Immature natural killer cell (primary cell): ENCODE results near the gene PTCHD4. TPM values are rescaled to one million over a fixed set of nuclear protein-coding genes. Genes with fewer than 3 reads are reported as not detected.
"Not testable (repeated sequence)": the region's sequence is repeated elsewhere in the genome, so short reads cannot be mapped to it uniquely, and the experiment has no call there.

Experiments used
- DNase-seq, 3 donors: peaks; one replicate each; pipeline ENCODE4 v3.0.0; 2022; ENCODE audit warnings: mixed read lengths in 1 of 3
- H3K27ac Mint-ChIP-seq, 6 donors: one replicate each; pipeline ENCODE4 v1.8.0; 2020; ENCODE audit warnings: mixed read lengths in 6 of 6, mild to moderate bottlenecking in 5 of 6, inconsistent platforms in 4 of 6, moderate library complexity in 3 of 6
- H3K27me3 Mint-ChIP-seq, 3 donors: one replicate each; pipeline ENCODE4 v1.8.0; 2020 to 2021; ENCODE audit warnings: low read depth in 3 of 3, mild to moderate bottlenecking in 3 of 3, mixed read lengths in 3 of 3, moderate library complexity in 3 of 3, inconsistent platforms in 1 of 3
- H3K36me3 Mint-ChIP-seq, 3 donors: one replicate each; pipeline ENCODE4 v1.8.0; 2020; ENCODE audit warnings: mixed read lengths in 3 of 3, inconsistent platforms in 2 of 3, mild to moderate bottlenecking in 2 of 3
- H3K4me1 Mint-ChIP-seq, 2 donors: one replicate each; pipeline ENCODE4 v1.8.0; 2020; ENCODE audit warnings: inconsistent platforms in 2 of 2, mild to moderate bottlenecking in 2 of 2, mixed read lengths in 2 of 2, moderate library complexity in 1 of 2
- H3K4me3 Mint-ChIP-seq, 5 donors: one replicate each; pipeline ENCODE4 v1.8.0; 2020; ENCODE audit warnings: mild to moderate bottlenecking in 5 of 5, mixed read lengths in 5 of 5, inconsistent platforms in 3 of 5, moderate library complexity in 3 of 5
- H3K9me3 Mint-ChIP-seq, 6 donors: one replicate each; pipeline ENCODE4 v1.8.0; 2020; ENCODE audit warnings: mild to moderate bottlenecking in 6 of 6, mixed read lengths in 6 of 6, inconsistent platforms in 4 of 6, moderate library complexity in 3 of 6
- polyA plus RNA-seq, 3 donors: library from polyadenylated mRNA; unstranded; fragments of 300-500 nt; fragmentation: Illumina TruSeq; gene quantifications; one replicate each; pipeline ENCODE4 v1.2.3, GENCODE V29; 2021

Gene PTCHD4
- polyA plus RNA-seq, result not detected

DNA sequence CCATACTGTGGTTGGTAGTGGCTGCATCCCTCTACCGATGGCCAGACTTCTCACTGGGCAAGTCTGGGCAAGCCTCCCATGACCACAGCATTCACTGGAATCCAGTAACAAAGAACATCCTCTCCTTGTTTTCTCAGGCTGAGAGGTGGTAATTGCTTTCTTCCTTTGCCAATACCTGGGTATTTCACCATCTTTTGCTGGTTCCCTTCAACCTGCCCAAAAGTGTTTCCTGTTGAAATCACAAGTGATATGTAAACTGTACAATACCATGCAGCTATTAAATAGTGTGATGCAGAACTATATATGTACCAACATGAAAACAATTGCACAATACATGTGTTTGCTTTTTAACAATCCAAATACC is at the start of gene PTCHD4:
Gene PTCHD4, minus strand, starts transcription at position 55 of the 364 bp plus-strand sequence. CDS start 42,240 bp downstream, outside the sequence.
- Mint-ChIP-seq H3K27me3 (peaks cover 0 to 3% (median 2%) of the 10 kb centered on the region in 3 donors), H3K27ac (no peak within 1 kb of the TSS), H3K36me3 (no peaks in the 10 kb centered on the region), H3K4me1 (no peaks in the 10 kb centered on the region), H3K4me3 (no peak within 1 kb of the TSS), H3K9me3 (peaks cover 0 to 2% (median 0%) of the 10 kb centered on the region in 6 donors)
- no peak for DNase-seq

DNA sequence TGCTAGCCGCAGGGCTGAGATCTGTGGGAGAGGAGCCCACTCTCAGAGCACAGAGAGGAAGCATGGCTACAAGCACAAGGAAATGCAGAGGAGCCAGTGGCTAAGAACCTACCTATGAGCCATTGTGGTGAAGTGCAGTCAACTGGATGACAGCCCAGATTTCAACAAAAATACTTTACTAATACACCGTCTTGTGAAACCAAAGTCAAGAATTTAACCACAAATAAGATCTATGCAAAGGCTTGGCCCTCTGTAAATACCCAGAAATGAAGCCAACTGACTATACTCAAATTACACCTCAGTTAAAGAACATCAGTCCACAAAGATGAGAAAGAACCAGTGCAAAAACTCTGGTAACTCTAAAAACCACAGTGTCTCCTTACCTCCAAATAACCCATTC is 40.1 kb upstream of the PTCHD4 start:
- no peak overlapping the region for H3K27ac Mint-ChIP-seq
- DNase-seq, result no peak
- peaks cover 0 to 1% (median 0%) of the 10 kb centered on the region in 3 donors for H3K27me3 Mint-ChIP-seq
- H3K4me3 Mint-ChIP-seq, result no peak overlapping the region
- no peaks in the 10 kb centered on the region for H3K4me1 Mint-ChIP-seq
- peaks cover 0 to 7% (median 6%) of the 10 kb centered on the region in 3 donors for H3K36me3 Mint-ChIP-seq
- H3K9me3 Mint-ChIP-seq, result peaks cover 25 to 62% (median 34%) of the 10 kb centered on the region in 6 donors

DNA sequence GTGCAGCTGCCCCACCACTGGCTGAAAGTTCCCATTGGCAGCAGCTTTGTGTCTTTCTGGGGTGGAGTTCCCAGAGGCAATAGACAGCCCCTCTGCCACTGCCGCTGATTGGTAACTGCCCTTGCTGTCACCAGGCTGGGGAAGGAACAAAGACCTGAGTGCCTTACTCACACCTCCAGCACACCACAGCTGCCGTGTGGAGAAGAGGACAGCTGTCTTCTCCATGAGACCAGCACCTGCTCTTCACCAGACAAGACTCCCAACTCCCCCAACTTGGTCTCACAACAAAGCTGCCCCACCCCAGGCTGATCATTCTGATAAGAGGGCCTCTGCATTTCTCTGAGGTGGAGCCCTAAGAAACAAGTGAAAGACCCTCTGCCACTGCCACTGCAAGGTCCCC is 39.7 kb upstream of the PTCHD4 start:
- no peaks in the 10 kb centered on the region for H3K4me1 Mint-ChIP-seq
- DNase-seq, result no peak
- no peak overlapping the region for H3K27ac Mint-ChIP-seq
- peaks cover 25 to 62% (median 33%) of the 10 kb centered on the region in 6 donors for H3K9me3 Mint-ChIP-seq
- peaks cover 0 to 1% (median 0%) of the 10 kb centered on the region in 3 donors for H3K27me3 Mint-ChIP-seq
- no peak overlapping the region for H3K4me3 Mint-ChIP-seq
- peaks cover 0 to 7% (median 6%) of the 10 kb centered on the region in 3 donors for H3K36me3 Mint-ChIP-seq

DNA sequence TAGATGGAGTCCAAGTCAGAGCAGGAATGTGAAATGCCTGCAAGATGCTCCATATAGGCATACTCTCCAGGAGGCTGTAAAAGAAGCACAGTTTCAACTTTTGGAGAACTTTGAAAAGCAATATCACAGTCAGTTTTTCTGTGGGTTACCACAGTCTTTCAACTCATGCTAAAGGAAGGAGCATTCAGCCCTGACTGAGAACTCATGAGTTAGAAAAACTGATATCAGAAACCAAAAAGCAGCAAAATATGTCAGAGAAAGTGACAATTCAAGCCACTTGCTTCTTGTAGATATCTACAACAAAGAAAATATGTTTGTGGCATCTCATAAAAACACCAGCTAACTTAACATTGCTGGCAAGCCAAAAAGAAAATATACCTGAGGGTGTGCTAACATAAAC is 36.1 kb upstream of the PTCHD4 start:
- Mint-ChIP-seq H3K9me3 (peaks cover 17 to 40% (median 23%) of the 10 kb centered on the region in 6 donors), H3K4me1 (no peaks in the 10 kb centered on the region), H3K27me3 (peaks cover 0 to 1% (median 0%) of the 10 kb centered on the region in 3 donors), H3K36me3 (peaks cover 0 to 7% (median 6%) of the 10 kb centered on the region in 3 donors), H3K4me3 (no peak overlapping the region), H3K27ac (no peak overlapping the region)
- DNase-seq, result no peak

DNA sequence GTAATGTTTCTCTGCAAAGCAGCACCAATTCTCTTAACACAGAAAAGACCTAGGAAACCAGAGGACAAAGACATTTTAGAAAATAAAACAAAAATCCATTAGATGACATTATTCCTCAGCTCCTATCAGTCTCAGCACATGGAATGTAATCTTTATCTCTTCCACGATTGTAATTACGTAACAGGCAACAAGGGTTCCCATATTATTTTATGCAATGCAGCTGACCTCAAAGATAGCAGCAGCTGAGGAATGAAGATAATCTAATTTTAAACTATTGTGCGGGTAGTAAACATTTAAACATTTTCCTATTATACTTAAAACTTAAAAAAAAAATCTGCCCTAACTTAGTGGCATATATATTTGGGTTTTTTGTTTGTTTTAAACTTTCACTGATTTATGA is 33.0 kb upstream of the PTCHD4 start:
- Mint-ChIP-seq H3K36me3 (peaks cover 0 to 3% (median 2%) of the 10 kb centered on the region in 3 donors), H3K4me1 (no peaks in the 10 kb centered on the region), H3K9me3 (peaks cover under 1 to 16% (median 8%) of the 10 kb centered on the region in 6 donors), H3K27me3 (peaks cover 0 to 1% (median 1%) of the 10 kb centered on the region in 3 donors), H3K27ac (no peak overlapping the region), H3K4me3 (no peak overlapping the region)
- no peak for DNase-seq

DNA sequence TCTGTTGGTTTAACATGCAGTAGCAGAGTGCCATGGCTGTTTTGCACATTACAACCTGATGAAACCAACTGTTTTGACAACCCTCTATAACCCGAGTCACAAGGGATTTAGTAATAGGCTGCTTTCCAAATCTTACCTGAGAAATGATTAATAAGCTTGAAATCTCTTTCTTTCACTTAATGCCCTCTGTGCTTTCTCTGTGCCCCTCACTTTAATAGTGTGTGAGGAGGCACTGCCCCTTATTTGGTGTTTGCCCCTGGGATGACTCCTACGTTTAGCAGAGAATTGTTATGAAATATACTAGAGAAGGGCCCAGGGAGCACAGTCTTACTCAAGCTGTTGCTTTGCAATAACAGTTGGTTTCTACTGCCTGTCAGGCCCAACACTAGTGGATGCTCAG is 31.0 kb upstream of the PTCHD4 start:
- no peak overlapping the region for H3K4me3 Mint-ChIP-seq

DNA sequence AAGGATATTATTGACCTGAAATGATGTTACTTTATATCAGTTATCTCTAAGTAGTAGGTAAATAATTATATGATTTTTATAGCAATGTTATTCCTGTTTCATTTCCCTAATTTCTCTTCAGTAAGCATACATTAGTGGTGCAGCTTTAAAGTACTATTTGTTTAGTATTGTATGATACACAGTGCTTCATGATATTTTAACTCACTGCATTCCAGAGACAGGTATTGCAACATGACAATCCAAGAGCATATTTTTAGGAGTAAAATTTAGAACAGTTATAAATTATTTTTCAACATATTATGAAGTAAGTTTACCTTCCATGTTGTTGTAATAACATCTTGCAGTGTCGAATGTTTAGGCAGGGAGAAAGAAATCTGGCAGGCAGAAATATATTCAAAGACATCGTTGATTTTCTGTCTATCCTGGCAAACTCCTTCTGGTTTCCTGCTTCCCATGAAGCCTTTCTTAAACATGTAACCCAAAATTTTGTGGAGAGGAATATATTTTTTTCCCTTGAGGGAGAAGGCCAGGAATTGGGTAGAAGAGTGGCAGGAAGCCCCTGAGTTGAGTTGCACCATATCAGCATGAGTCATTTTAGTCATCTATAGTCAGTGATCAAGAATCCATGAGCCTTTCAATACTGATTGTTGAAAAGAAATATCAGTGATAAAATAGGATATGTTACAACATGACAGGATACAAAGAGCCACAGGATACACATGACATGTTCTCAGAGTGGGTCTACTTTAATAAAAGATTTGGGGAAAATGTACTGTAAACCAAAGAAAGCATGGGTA is 29.0 kb upstream of the PTCHD4 start:
- H3K9me3 Mint-ChIP-seq, result peaks cover 1 to 14% (median 7%) of the 10 kb centered on the region in 6 donors
- H3K4me3 Mint-ChIP-seq, result no peak overlapping the region
- no peak overlapping the region for H3K27ac Mint-ChIP-seq
- no peak for DNase-seq
- no peaks in the 10 kb centered on the region for H3K36me3 Mint-ChIP-seq
- H3K4me1 Mint-ChIP-seq, result no peaks in the 10 kb centered on the region
- H3K27me3 Mint-ChIP-seq, result peaks cover 0 to 1% (median 0%) of the 10 kb centered on the region in 3 donors

More for the DNA sequence above, 31.0 kb upstream of the PTCHD4 start:
- DNase-seq, result no peak
- no peaks in the 10 kb centered on the region for H3K4me1 Mint-ChIP-seq
- H3K9me3 Mint-ChIP-seq, result peaks cover 1 to 14% (median 6%) of the 10 kb centered on the region in 6 donors
- H3K27me3 Mint-ChIP-seq, result peaks cover 0 to 1% (median 0%) of the 10 kb centered on the region in 3 donors
- H3K27ac Mint-ChIP-seq, result no peak overlapping the region
- H3K36me3 Mint-ChIP-seq, result no peaks in the 10 kb centered on the region

DNA sequence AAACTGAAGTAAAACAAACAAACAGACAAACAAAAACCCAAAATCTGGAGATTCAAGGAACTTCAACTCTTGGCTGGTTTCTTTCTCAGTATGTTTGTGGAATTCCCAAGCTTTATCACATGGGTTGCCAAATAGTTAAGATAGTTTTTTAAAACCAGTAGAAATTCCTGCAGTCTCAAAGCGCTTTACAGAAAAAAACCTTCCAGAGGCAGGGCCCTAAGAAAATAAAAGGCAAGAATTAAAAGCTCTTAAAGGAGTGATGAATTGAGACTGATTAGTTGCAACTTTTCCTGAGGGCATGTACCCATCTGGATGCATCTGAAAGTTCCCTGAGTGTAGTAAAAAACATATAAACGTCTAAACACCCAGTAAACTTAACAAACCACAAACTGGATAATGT is 25.9 kb upstream of the PTCHD4 start:
- Mint-ChIP-seq H3K4me3 (no peak overlapping the region), H3K27me3 (peaks cover 0 to 1% (median 0%) of the 10 kb centered on the region in 3 donors), H3K36me3 (no peaks in the 10 kb centered on the region)

DNA sequence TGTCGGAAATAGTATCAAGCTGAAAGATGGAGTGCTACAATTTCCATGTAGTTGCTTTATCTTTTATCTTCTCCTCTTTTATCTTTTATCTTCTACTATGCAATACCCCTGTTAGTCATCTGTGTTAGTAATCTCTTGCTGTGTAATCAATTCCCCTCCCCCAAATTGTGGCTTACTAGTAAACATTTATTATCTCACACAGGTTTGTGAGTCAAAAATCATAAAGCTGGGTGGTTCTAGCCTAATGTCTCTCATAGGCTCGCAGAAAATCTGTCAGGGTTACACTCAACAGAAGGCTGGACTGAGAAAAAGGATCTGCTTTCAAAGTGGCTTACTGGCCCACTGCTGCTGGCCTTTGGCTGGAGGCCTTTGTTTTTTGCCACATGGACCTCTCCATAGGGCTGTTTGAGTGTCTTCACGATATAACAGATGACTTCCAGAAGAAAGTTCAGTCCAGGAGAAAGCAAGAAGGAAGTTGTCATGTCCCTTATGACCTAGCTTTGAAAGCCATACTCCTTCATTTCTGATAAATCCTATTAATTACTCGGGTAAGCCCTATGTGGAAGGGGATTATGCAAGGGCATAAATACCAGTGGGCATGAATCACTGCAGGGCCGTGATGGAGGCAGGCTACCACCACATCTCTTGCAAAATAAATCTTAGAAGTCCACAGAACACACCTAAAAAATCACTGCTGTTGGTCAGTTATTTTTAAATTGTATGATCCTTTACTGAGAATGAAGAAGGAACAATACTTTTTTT is 24.5 kb upstream of the PTCHD4 start:
- Mint-ChIP-seq H3K4me3 (no peak overlapping the region), H3K27ac (no peak overlapping the region), H3K4me1 (no peaks in the 10 kb centered on the region), H3K9me3 (peaks cover 6 to 23% (median 9%) of the 10 kb centered on the region in 6 donors), H3K27me3 (peaks cover 0 to 1% (median 0%) of the 10 kb centered on the region in 3 donors), H3K36me3 (no peaks in the 10 kb centered on the region)
- DNase-seq, result no peak

More for the DNA sequence above, 25.9 kb upstream of the PTCHD4 start:
- H3K4me1 Mint-ChIP-seq, result no peaks in the 10 kb centered on the region
- no peak for DNase-seq
- peaks cover 6 to 23% (median 9%) of the 10 kb centered on the region in 6 donors for H3K9me3 Mint-ChIP-seq
- no peak overlapping the region for H3K27ac Mint-ChIP-seq

DNA sequence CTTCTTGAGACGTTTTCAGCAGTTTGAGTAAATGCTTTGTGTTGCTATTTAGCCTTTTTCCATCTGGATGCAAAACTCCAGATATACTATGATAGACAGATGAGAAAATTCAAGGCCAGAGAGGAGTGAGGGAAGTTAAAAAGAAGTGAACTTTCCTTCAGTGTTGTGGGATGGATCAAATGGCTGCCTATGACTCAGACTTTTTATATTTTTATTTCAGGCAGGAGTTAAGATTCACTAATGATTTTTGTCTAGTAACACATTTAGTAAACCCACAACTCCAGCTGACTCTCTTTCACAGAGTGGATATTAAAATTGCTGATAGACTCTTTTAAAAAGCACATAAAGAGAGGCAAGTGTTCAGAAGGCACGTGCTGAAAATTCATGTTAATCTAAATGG is 23.2 kb upstream of the PTCHD4 start:
- Mint-ChIP-seq H3K27me3 (no peaks in the 10 kb centered on the region), H3K27ac (no peak overlapping the region), H3K9me3 (peaks cover 6 to 23% (median 14%) of the 10 kb centered on the region in 6 donors), H3K4me1 (no peaks in the 10 kb centered on the region), H3K36me3 (no peaks in the 10 kb centered on the region), H3K4me3 (no peak overlapping the region)
- DNase-seq, result no peak

DNA sequence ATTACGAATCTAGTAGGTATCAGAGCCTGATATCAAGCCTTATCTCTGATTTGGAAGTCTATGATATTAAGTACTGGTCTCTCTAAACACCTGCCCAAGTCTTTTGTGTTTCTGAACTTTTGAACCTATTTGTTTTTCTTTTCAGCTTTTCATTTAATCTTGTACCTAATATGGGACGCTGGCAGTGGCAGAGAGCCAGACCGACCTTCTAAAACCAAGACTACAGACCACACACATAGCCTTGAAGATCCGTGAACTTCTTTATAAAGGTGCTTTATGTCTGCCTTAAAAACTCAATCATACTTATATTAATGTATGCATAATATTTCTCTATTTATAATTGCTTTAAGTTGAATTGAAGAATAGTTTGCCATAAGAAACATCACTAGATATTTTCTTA is 12.6 kb upstream of the PTCHD4 start:
- no peak overlapping the region for H3K27ac Mint-ChIP-seq
- H3K27me3 Mint-ChIP-seq, result no peaks in the 10 kb centered on the region
- H3K36me3 Mint-ChIP-seq, result no peaks in the 10 kb centered on the region
- DNase-seq, result no peak
- no peak overlapping the region for H3K4me3 Mint-ChIP-seq
- peaks cover 0 to 8% (median 1%) of the 10 kb centered on the region in 6 donors for H3K9me3 Mint-ChIP-seq
- no peaks in the 10 kb centered on the region for H3K4me1 Mint-ChIP-seq

DNA sequence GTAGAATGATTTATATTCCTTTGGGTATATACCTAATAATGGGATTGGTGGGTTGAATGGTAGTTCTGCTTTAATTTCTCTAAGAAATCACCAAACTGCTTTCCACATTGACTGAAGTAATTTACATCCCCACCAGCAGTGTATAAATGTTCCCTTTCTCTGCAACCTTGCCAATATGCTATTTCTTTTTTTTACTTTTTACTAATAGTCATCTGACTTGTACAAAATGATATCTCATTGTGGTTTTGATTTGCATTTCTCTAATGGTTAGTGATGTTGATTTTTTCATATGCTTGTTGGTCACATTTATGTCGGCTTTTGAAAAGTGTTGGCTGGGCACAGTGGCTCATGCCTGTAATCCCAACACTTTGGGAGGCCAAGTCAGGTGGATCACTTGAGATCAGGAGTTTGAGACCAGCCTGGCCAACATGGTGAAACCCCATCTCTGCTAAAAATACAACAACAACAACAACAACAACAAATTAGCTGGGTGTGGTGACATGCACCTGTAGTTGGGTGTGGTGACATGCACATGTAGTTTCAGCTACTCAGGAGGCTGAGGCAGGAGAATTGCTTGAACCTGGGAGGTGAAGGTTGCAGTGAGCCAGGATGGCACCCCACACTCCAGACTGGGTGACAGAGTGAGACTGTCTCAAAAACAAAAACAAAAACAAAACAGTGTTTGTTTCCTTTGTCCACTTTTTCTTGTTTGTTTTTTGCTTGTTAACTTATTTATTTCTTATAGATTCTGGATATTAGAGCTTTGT is 11.2 kb upstream of the PTCHD4 start:
- H3K36me3 Mint-ChIP-seq, H3K27ac Mint-ChIP-seq, H3K4me1 Mint-ChIP-seq, H3K9me3 Mint-ChIP-seq, H3K4me3 Mint-ChIP-seq, H3K27me3 Mint-ChIP-seq, DNase-seq: not testable (repeated sequence)

DNA sequence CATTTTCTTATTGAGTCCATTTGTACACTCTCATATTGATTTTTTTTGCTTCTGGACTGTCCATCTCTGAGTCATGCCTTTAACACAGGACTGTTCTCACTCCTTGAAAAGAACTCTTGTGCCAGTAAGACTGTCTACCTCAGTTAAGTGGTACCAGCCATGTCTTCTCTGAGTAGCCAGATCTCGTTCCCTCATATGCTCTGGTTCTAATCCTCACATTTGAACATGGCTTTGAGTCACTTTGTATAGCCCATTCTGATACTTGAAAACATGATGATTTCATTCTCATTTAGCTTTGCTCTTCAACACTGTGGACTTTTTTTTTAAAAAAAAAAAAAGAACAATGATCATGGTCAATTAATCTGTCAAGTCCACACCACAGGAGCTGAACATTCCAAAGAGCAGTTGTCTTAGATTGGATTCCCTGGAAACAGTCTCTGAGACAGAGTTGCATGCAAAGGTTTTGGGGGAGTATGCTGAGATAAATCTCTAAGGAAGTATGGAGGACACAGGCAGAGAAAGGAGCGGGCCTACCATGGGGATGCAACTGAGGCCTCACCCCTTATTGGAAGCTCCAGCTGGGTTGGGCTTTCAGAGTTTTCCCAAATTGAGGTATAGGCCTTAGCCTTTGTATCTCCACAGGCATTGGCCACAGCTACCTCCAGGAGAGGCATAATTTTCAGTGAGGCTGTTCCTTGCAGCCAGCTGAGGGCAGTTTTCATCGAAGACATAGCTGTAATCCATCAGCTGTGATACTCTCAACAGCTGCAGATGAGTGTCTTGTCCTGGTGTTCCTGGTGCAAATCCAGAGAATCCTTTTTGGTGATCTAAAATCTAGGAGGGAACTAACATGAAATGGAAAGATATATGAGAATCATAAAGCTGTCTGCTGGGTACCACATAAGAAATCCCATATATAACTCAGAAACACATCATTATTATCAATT is 6.0 kb upstream of the PTCHD4 start:
- Mint-ChIP-seq H3K9me3 (peaks cover 0 to 6% (median 4%) of the 10 kb centered on the region in 6 donors), H3K36me3 (no peaks in the 10 kb centered on the region), H3K27ac (no peak overlapping the region), H3K4me3 (no peak overlapping the region), H3K27me3 (peaks cover 0 to 2% (median 0%) of the 10 kb centered on the region in 3 donors), H3K4me1 (no peaks in the 10 kb centered on the region)
- DNase-seq, result no peak
